Measurements from ENCODE around the gene DNAJC30. TPM values are rescaled to one million over a fixed set of nuclear protein-coding genes. Genes with fewer than 3 reads are reported as not detected.

Gene DNAJC30
- total RNA-seq, 3 donors from 2014 or later (not counting 1 experiment from before 2014, with no cell fraction given), result 8.7 to 9.9 (median 9.3) TPM

DNA sequence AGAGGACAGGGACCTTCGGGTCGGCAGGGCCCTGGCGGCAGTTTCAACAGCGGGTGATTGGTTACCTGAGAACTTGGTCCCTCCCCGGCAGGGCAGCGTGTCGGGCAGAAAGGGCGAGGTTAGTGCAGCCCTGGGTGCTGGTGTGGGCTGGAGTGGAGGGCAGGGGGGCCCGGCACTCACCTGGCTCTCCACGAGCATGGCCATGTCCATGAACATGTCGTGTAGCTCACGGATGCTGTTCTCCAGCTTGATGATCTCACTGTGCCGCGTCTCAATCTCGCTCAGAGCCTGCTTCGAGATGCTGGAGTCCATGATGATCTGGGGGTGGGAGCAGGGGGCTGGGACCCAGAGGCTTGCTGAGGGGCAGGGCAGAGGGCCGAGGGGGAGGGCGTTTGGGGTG is 19.4 kb upstream of the DNAJC30 start:
- Histone ChIP-seq H3K4me3 (ENCODE audit: low read length) (no peak overlapping the region), H3K27ac (ENCODE audit: low read length) (no peak overlapping the region), H3K4me1 (ENCODE audit: control insufficient read depth, insufficient read depth, low read length) (peaks cover 14% of the 10 kb centered on the region), H3K36me3 (ENCODE audit: control insufficient read depth, insufficient read depth, low read length) (peaks cover 14% of the 10 kb centered on the region), H3K9me3 (ENCODE audit: control insufficient read depth, insufficient read depth, low read length) (no peaks in the 10 kb centered on the region), H3K27me3 (ENCODE audit: control insufficient read depth, insufficient read depth, low read length) (no peaks in the 10 kb centered on the region)
- no peak overlapping the region for H3K4me3 Mint-ChIP-seq
- peaks cover 8 to 25% of the 10 kb centered on the region in 2 donors for H3K4me1 Mint-ChIP-seq
- no peaks in the 10 kb centered on the region for H3K9me3 Mint-ChIP-seq
- WGBS (ENCODE audit: insufficient coverage), result 88% methylated on average over 18 of the region's 18 CpGs
- intact Hi-C loops (cut with micrococcal nuclease), result no loop called here
- peak overlapping the region in 1 of 2 donors; percentile 61 for H3K27ac Mint-ChIP-seq
- TF ChIP-seq CTCF (IDR thresholded peaks at IDR 0.05), result no peak
- no peaks in the 10 kb centered on the region for H3K27me3 Mint-ChIP-seq (ENCODE audit: low read depth in 2 of 2)
- DNase-seq (no peak), ATAC-seq (no peak)
- H3K36me3 Mint-ChIP-seq, result no peaks in the 10 kb centered on the region

GRCh38 chr7:73702226-73702625 is 19.0 kb upstream of the DNAJC30 start:
- H3K36me3 ChIP-seq (ENCODE audit: control insufficient read depth, insufficient read depth, low read length), result peaks cover 18% of the 10 kb centered on the region
- H3K27ac ChIP-seq (ENCODE audit: low read length), result no peak overlapping the region
- WGBS (ENCODE audit: insufficient coverage), result 80% methylated on average over 8 of the region's 8 CpGs
- Mint-ChIP-seq H3K4me3 (no peak overlapping the region), H3K27me3 (ENCODE audit: low read depth in 2 of 2) (no peaks in the 10 kb centered on the region), H3K9me3 (no peaks in the 10 kb centered on the region), H3K4me1 (peaks cover 8 to 22% of the 10 kb centered on the region in 2 donors), H3K36me3 (no peaks in the 10 kb centered on the region), H3K27ac (peak overlapping the region in 1 of 2 donors; percentile 61)
- ATAC-seq (no peak), DNase-seq (no peak)
- TF ChIP-seq CTCF (IDR thresholded peaks at IDR 0.05), result no peak
- intact Hi-C loops (cut with micrococcal nuclease), result no loop called here
- no peaks in the 10 kb centered on the region for H3K9me3 ChIP-seq (ENCODE audit: control insufficient read depth, insufficient read depth, low read length)
- H3K27me3 ChIP-seq (ENCODE audit: control insufficient read depth, insufficient read depth, low read length), result no peaks in the 10 kb centered on the region
- no peak overlapping the region for H3K4me3 ChIP-seq (ENCODE audit: low read length)
- H3K4me1 ChIP-seq (ENCODE audit: control insufficient read depth, insufficient read depth, low read length), result peaks cover 11% of the 10 kb centered on the region

DNA sequence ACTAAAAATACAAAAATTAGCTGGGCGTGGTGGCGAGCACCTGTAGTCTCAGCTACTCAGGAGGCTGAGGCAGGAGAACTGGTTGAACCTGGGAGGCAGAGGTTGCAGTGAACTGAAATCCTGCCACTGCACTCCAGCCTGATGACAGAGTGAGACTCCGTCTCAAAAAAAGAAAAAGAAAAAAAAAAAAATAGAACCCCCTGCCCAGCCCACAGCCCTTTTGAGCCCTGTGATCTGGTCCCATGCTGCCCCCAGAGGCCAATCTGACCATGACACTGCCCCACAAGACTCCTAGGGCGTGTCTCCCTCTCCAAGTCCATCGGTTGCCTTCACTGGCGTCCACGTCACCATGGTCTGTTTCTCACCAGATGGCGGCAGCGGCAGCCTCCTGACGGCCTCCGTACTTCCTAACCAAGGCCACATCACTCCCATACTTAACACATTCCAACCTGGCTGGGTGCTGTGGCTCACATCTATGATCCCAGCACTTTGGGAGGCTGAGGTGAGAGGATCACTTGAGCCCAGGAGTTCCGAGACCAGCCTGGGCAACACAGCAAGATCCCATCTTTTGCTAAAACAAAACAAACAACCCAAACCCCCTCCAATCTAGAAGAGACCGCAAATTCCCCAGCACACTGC is 18.2 kb upstream of the DNAJC30 start:
- Mint-ChIP-seq H3K4me1 (peaks cover 8 to 15% of the 10 kb centered on the region in 2 donors), H3K4me3 (no peak overlapping the region), H3K36me3 (no peaks in the 10 kb centered on the region), H3K27ac (no peak overlapping the region), H3K27me3 (ENCODE audit: low read depth in 2 of 2) (no peaks in the 10 kb centered on the region), H3K9me3 (no peaks in the 10 kb centered on the region)
- Histone ChIP-seq H3K9me3 (ENCODE audit: control insufficient read depth, insufficient read depth, low read length) (no peaks in the 10 kb centered on the region), H3K4me3 (ENCODE audit: low read length) (no peak overlapping the region), H3K27me3 (ENCODE audit: control insufficient read depth, insufficient read depth, low read length) (no peaks in the 10 kb centered on the region), H3K4me1 (ENCODE audit: control insufficient read depth, insufficient read depth, low read length) (peaks cover 5% of the 10 kb centered on the region), H3K27ac (ENCODE audit: low read length) (no peak overlapping the region), H3K36me3 (ENCODE audit: control insufficient read depth, insufficient read depth, low read length) (peaks cover 25% of the 10 kb centered on the region)
- intact Hi-C loops (cut with micrococcal nuclease), result no loop called here
- WGBS (ENCODE audit: insufficient coverage), result 72% methylated on average over 13 of the region's 13 CpGs
- peak; percentile 40 to 59 (median 58) for ATAC-seq
- DNase-seq, result peak in 1 of 2 donors; percentile 56
- peak; percentile 47 for TF ChIP-seq CTCF (IDR thresholded peaks at IDR 0.05)

Measured in natural killer cell (primary cell).